ENCODE data around the gene KLHL18.
"Not testable (repeated sequence)": the region's sequence is repeated elsewhere in the genome, so short reads cannot be mapped to it uniquely, and the experiment has no call there.

The KLHL18 gene

GRCh38 chr3:47296562-47297302, 14.0 kb downstream of the KLHL18 start:
- no peak for TF ChIP-seq CTCF (IDR thresholded peaks at IDR 0.05; ENCODE audit: insufficient read depth, low read depth, low read length, missing control alignments)
- H3K4me3 ChIP-seq (ENCODE audit: low read length) = no peak overlapping the region
- DNase-seq (ENCODE audit: low read depth) = no peak

- no peak overlapping the region for H3K4me3 ChIP-seq (ENCODE audit: low read length)
- no peak for TF ChIP-seq CTCF (IDR thresholded peaks at IDR 0.05; ENCODE audit: insufficient read depth, low read depth, low read length, missing control alignments)
- no peak for DNase-seq (ENCODE audit: low read depth)
These were observed 15.7 kb downstream of the KLHL18 start for GRCh38 chr3:47298439-47298838.

GRCh38 chr3:47299381-47300318, 16.9 kb downstream of the KLHL18 start:
- TF ChIP-seq CTCF (IDR thresholded peaks at IDR 0.05; ENCODE audit: insufficient read depth, low read depth, low read length, missing control alignments) = no peak
- no peak for DNase-seq (ENCODE audit: low read depth)

DNA sequence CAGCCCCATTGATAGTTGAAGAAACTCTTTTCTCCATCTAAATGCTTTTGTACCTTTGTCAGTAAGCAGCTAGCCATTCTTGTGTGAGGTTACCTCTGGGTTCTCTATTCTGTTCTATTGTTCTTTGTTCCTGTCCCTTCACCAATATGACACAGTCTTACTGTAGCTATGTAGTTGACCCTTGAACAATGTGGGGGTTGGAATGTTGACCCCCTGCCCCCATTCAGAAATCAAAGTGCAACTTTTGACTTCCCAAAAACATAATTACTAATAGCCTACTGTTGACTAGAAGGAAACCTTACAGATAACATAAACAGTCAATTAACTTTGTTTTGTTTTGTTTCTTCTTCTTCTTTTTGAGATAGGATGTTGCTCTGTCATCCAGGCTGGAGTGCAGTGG, 18.7 kb downstream of the KLHL18 start:
- no peak for TF ChIP-seq CTCF (IDR thresholded peaks at IDR 0.05; ENCODE audit: insufficient read depth, low read depth, low read length, missing control alignments)
- H3K4me3 ChIP-seq (ENCODE audit: low read length) = no peak overlapping the region
- DNase-seq (ENCODE audit: low read depth) = no peak

More at GRCh38 chr3:47299381-47300318, 16.9 kb downstream of the KLHL18 start:
- H3K4me3 ChIP-seq (ENCODE audit: low read length) = no peak overlapping the region

GRCh38 chr3:47306022-47306421, 23.3 kb downstream of the KLHL18 start:
- H3K4me3 ChIP-seq (ENCODE audit: low read length) = no peak overlapping the region
- no peak for DNase-seq (ENCODE audit: low read depth)
- no peak for TF ChIP-seq CTCF (IDR thresholded peaks at IDR 0.05; ENCODE audit: insufficient read depth, low read depth, low read length, missing control alignments)

DNA sequence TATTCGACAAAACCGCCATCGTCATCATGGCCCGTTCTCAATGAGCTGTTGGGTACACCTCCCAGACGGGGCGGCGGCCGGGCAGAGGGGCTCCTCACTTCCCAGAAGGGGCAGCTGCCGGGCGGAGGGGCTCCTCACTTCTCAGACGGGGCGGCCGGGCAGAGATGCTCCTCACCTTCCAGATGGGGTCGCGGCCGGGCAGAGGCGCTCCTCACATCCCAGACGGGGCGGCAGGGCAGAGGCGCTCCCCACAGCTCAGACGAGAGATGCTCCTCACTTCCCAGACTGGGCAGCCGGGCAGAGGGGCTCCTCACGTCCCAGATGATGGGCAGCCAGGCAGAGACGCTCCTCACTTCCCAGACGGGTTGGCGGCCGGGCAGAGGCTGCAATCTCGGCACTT, 26.5 kb downstream of the KLHL18 start:
- H3K4me3 ChIP-seq (ENCODE audit: low read length); DNase-seq (ENCODE audit: low read depth): not testable (repeated sequence)

GRCh38 chr3:47310391-47310790, 27.6 kb downstream of the KLHL18 start:
- no peak overlapping the region for H3K4me3 ChIP-seq (ENCODE audit: low read length)
- no peak for DNase-seq (ENCODE audit: low read depth)
- TF ChIP-seq CTCF (IDR thresholded peaks at IDR 0.05; ENCODE audit: insufficient read depth, low read depth, low read length, missing control alignments) = no peak
